GM21825 (cell line): ENCODE measurements around the gene ELAVL2.

Experiments
- ATAC-seq: cut with Tn5 transposase; IDR thresholded peaks from one replicate; pipeline ENCODE4 v1.9.1; 2021; ENCODE audit warnings: mild to moderate bottlenecking, moderate library complexity; ENCODE audit not compliant: unreplicated experiment

The ELAVL2 gene

DNA sequence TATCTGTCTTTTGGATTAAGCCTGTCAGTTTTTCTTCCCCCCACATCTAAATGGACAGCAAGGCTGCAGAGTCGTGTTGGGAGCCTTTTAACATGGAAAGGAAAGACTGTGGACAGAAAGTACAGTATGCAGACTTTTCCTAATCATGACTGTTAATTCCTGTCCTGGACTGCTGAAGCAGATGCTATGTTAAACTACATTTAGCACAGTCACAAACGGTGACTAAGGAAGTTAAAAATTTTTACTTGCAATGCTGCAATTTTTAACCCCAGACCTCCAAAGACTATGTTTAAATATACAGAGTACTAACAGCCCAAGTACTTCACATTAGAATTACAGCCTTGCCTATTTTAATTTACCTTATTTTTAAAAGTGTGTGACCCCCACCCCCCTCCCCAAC, 51.8 kb downstream of the ELAVL2 start:
- no peak for ATAC-seq

DNA sequence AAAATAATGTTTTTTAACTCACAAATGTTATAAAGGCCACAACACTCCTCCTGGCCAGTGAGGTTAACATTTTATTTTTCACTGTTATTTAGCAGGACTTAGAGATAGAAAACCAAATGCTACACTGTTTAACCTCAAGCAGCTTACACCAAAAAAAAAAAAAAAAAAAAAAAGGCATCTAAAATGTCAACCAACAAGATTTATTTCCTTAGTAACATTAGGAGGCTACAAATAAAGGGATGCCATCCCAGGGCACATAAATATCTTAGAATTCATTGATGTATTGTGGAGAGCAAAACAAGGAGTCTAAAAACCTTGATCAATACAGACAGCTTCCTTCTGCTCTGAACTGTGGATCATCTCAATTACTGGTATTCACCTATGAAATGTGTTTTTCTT, 53.7 kb downstream of the ELAVL2 start:
- ATAC-seq, result no peak

DNA sequence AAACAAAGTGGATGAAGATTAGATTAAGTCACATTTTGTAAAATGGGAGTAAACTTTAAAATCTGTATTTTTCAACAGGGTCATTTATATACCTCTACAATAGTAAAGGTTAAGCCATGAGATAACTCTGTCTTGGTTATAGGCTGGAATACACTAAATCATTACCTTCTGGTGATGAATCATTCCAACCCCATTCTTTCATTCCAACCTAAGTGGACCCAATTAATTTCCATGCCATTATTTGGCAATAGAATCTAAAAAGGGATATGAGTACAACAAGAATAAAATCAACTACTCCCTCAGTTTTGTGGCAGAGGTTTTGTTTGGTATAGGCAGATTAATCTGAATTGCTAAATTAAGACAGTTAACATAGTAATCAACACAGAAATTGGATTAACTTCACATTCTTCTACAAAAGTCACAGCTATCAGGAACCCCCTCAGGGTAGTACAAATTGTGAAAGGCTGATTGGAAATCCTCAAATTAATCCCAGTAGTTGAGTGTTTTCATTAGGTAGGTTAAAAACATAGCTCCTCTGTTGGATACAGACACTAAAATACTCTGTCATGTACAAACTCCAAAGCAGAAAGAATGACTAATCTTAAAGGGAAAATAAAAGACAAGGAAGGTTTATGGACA, 54.2 kb downstream of the ELAVL2 start:
- ATAC-seq, result no peak

DNA sequence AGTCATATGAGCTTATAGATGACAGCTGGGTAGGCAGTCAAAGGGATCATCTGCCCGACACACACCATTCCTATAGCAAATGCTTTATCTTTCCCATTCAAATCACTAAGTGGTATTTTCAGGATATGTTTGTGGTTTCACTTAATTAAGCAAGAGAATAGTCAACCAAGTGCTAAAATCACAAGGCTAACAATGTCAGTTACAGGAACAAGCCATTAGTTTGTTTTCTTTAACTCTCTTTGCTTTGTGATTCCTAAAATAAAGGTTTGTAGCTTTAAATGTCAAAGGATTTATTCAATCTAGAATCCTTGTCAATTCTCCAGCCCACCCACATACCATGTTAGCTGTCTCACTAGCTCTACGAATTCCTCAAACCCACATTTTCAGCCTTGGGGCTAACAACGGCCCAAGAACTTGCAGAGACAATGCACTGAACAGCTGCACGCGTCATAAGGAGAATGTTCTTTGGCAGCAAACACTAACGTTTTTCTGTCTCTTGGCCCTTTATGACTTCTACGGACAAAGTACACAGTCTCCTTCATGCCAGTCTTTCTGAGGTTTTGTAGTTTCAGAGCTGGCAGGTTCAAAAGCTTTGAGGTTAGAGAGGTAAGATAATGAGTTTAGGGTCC, 56.6 kb downstream of the ELAVL2 start:
- ATAC-seq, result no peak

DNA sequence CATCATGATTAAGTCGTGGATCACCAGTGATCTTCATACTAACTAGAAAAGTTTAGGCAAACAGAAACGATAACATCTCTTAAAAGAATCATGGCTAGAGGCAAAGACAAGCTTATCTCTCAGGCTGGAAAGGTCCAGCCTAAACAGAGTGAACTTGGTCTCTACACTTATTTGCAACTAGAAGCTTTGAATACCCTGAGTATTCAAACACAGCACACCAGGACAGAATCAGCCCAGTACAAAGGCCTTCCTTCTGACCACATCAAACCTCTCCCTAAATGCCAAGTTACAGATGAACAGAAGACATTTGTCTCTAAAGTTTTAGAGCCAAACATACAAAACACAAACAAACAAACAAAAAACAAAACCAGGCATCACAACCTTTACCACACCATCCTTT, 57.2 kb downstream of the ELAVL2 start:
- ATAC-seq, result no peak

DNA sequence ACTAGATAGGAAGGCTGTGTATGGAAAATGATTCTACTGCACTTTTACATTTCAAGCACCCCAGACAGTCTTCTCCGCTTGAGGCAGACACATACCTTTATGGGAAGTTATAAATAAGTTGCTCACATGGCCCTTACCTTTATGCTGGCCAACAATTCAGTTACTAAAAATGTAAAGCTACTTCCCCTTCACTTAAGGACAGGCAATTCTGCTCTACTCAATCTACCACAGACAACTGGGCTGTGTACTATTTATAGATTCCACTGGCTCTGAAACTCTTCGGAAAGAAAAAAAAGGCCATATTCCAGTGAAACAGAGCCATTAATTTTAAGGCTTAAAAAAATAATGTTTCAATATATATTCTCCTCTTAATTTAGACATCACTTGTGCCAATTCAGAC, 59.4 kb downstream of the ELAVL2 start:
- ATAC-seq, result no peak

DNA sequence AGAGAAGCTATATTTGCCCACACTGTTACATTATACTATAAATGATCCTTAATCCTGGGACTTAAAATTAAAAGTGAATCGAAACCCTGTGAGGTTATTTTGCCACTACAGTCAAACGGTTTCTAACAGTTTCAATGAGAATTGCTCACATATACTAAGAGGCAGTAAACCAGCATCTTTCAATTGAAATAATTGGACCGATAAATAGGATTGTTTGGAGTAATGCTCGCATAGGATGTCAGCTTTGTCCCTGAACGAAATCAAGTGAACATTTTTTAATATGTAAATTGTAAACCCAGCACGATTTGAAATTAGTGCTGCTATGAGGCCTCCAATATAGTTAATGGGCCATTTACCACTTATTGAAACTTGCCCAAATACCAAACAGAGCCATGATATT, 60.5 kb downstream of the ELAVL2 start:
- ATAC-seq, result no peak

DNA sequence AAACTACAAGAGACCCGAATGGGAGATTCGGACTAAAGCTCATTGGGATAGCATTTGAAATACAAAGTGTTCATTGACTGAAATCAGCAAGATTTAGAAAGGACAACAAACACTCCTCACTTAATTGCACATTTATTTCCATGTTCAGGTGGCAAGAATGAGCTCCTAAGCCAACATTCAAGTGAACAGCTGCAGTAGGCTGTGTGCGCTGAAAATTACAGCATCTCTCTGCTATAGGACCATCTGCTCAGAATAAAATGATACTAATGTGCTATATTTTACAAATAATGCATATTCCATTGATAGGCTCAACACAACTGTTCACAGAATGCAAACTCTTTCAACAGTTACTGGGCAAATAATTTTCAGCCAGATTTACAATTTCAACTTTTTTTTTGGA, 61.8 kb downstream of the ELAVL2 start:
- no peak for ATAC-seq

DNA sequence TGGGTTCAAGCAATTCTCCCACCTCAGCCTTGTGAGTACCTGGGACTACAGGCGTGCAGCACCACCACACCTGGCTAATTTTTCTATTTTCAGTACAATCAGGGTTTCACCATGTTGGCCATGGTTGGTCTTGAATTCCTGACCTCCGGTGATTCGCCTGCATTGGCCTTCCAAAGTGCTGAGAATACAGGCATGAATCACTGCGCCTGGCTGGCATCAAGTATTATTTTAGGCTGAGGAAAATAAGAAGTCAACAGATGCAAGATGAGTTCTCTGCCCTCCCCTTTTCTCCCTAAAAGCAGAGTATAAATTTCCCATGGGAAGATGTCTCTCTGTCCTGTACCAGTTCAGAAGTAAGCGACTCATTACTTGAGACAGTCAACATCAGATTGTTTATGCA, 71.5 kb downstream of the ELAVL2 start:
- ATAC-seq, result no peak

DNA sequence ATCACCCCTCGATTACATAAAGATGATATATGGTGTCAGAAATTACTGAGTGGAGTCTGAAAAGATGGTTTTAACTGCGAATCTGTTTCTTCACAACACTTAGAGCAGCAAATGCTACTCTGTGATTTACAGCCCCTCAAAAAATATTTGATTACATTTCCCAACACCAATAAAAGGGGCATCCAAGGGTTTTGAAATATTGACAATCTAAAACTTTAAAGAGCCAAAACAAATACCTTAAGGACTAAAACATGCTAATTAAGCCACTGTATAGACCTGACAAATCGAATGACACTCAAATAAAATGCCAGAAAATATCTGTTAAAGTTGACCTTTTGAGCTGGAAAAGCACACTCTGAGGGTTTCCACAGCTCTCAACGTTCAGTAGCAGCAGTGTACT, 73.2 kb downstream of the ELAVL2 start:
- ATAC-seq, result no peak

DNA sequence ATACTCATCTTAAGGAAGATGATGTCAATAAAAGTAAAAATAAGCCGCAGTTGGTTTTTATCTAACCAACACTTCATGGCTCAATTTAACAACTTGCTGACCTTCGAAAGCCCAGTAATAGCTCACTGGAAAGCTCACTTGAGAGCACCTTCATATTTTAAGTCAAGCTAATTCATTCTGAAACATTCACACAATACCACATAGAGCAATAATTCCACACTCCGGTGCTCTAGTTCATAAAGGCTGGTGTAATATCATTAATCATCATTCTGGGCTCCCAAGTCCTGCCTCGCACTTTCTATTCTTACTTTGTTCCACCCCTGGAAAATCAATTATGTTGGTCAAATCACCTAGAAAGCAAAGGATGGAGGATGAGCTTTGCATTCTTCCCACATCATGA, 74.4 kb downstream of the ELAVL2 start:
- ATAC-seq, result no peak

DNA sequence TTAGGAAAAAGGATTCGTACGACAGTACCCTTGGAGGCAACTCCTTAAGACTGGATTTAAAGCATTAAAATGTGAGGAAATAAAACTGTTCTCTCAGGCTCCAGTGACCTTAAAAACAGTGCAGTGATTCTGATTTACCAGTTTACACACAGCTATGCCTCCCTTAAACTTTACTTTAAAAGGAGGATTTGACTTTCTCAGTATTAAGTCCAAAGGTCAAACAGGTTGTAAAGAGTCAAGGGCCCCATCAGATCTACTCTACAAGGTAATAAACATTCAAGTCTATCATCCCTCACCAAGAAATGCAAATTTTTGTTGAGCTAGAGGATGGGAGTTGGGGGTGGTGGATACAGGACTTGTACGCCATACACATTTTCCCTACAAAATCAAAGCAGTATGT, 75.2 kb downstream of the ELAVL2 start:
- ATAC-seq, result no peak

DNA sequence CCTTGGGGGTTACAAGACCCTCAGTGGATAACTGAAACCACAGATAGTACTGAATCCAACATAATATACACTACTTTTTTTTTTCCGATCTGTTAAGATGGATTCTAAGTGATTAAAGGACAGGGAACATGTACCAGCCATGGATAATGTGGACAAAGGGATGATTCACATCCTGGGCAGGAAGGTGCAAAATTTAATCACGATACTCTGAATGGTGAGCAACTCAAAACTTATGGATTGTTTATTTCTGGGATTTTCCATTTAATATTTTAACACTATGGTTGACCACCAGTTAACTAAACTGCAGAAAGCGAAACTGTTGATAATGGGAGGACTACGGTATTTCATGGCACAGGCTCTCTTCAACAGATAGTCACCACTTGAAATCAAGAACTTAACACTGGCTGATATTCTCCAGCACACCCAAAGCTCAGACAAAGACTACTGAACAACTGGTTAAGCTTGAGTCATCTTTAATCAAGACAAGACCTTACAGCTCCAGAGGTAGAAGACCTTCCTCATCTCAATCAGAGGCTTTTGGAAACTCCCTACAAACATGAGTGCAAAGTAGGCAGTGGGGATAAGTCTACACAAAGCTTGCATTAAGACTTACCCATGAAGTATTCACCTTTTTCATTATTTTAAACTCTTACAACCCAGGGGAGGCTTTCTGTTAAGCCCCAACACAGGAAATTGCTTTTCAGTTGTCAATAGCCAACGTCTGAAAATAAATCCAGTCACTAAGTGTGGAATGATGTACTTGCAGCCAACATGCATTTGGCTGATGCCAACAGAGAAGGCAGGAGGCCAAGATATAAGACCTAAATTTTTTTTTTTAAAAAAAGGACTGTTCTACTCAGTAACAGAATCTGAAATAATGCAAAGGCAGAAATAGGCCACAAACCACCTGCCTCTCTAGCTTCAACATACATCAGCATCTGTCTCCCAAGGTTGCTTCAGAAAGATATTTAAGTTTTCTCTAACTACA, 78.7 kb downstream of the ELAVL2 start:
- no peak for ATAC-seq

DNA sequence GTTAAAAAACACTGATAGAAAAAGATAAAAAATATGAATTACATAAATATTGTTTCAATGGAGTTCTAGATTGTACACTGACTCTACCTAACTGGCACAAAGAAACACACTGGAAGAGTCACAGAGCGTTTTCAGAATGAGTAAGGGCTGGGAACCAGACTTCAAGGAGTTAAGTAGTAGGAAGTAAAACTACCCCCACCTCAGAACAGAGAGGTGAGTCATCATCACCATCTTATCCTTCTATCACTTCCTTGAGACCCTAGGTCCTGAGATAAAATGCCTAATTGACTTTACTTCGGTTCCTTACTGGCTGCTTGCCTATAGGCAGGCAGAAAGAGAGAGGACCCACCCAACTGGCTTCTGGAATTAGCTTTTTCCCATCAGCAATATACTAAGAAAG, 79.7 kb downstream of the ELAVL2 start:
- ATAC-seq, result no peak

DNA sequence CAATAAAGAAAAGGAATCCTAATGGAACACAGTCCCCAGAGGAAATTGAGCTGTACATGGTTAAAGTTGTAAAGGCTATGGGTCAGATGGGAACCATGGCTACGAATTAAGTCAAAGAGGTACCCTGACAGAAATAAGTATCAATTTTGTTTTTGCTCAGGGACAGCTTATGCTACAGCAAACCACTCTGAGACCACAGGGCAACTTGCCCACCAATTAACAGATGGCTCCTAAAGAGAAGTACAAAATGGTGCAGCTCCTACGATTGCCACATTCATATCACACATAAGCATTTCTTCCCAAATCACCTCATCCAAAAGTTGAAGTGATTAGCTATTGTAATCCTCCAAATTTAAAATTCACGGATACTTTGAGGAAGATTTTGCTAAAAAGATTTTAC, 83.0 kb downstream of the ELAVL2 start:
- no peak for ATAC-seq

DNA sequence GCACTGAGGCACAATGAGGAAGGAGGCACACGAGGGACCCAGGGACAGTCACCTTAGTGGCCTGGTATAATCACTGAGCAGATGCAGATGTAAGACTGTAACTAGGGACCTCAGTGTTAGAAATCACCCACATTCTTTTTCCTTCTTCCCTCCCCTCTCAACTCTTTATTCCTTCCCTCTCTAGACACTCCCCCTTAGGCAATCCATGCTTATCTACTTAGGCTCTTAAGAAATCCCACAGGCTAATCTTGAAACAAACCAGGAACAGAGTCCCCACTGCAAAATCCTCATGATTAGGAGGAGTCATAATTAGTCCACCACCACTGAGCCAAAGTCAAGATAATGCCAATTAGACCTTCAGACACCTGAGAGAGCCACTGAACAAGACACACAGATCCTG, 84.7 kb downstream of the ELAVL2 start:
- no peak for ATAC-seq

DNA sequence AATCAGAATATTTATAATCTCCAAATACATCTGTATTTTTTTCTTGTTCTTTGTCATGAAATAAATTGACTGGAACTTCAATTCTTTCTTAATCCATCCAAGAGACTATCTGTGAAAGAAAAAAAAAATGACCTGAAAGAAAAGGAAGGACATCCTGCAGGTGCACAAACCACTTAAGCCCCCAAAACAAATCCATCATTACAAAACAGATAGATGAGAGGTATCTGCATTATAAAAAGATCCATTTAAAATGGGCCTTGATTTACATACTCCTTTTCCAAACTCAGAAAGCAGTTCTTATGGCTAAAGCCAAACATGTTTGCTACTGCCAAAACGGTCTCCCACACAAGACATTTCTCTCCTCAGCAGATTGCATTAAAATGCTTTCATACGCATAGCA, 85.5 kb downstream of the ELAVL2 start:
- ATAC-seq, result no peak

DNA sequence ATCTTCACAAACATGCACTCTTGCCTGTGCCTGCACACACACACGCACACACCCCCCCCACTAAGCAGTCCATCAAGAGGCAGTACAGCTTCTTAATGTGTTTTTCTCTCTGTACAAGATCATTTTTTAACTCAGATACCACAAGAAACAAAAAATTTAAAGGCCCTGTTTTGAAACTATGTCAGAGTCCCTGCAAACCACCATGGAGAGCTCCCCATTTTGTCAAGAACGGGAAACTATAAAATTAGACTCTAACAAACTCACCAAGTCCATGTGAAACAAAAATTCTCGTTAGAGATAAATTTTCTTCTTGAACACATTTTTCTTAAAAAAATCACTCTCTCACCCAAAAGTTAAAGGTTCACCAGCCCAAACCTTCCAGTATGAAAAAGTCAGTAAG, 86.3 kb downstream of the ELAVL2 start:
- no peak for ATAC-seq

DNA sequence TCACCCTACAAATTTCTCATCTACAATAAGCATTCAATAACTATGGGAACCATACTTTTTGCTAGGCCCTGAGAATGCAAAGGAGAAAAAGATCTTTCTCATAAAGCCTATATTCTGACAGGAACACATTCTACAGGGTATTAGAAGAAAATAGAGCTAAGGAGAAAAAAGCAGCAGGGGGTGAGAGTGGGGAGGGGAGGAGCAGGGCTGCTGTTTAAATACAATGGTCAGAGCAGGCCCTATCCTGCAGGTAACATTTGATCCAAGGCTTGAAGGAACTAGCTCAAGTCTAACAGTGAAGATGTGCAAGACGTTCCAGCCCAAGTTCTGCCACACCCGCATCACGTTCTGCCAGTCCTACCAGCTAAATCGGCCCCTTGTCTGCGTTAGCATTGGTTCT, 89.7 kb downstream of the ELAVL2 start:
- no peak for ATAC-seq

DNA sequence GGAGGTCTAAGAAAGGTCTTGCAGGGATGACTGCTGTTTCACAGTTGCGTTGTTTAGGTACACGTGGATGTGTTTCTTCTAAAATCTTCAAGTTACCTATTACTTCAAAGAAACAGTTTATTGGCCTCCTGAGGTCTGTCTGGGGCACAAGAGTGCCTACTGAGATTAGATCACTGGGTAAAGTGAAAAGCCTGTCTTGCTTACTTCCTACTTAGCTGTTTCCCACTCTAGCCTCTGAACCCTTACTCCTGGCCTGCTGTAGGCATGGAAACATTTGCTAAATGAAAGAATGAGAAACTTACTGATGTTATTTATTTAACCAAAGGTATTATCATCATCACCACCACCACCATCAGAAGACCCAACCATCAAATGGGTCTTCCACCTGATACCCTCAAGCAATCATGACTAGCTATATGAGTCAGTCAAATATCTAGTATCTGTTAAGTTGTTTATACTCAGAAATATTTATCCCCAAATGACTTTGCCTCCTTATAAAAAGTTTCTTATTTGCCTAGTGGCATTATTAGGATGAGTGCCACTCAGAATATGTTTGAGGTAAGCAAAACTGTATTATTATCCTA, 92.5 kb downstream of the ELAVL2 start:
- ATAC-seq, result no peak

DNA sequence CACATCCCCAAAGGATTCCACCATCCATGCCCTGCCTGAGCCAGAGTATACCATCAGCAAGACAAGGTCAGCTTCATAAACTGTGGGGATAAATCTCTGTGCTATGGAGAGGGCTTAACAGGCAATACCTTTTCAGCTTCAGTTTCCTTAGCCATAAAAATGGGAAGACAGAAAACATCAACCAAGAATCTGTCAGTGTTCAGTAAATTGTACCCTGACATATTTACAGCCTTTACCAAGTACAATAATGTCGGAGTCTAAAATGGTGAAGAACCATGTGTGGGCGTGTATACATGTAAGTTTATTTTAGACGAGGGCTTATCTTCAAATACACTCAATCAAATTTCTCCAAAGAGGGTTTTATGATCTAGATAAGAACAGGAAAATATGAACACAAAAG, 94.7 kb downstream of the ELAVL2 start:
- ATAC-seq, result no peak

DNA sequence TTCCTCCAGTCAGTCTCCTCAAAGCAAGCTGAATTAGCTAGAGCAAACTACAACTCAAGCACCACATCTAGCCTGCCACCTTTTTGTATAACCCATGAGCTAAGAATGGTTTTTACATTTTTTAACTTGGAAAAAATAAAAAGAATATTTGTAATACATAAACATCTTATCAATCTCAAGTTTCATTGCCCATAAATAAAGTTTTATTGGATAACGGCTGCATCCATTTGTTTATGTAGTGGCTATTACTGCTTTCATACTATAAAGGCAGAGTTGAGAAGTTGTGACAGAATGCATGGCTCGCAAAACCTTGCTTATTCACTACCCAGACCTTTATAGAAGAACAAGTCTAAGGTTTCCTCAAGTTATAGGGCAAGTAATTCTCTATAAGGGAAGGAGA, 95.7 kb downstream of the ELAVL2 start:
- no peak for ATAC-seq
